MCF 10A (cell line): Measurements from ENCODE around the gene CEPT1. TPM values are rescaled to one million over a fixed set of nuclear protein-coding genes. Genes with fewer than 3 reads are reported as not detected.

Source experiments
- BruUV-seq: library from RNA; stranded (reverse); fragments of 400-500 nt; replicated peaks from 2 replicates; lab custom pipeline; 2021; lab: Mats Ljungman, UMichigan
- CTCF ChIA-PET: fragments of 300-600 bp; sonication (Branson Sonifier 250); formaldehyde crosslinking; extraction: SDS; loops from one replicate; lab custom pipeline; 2021; ENCODE audit warnings: antibody characterized with exemption, inconsistent platforms; lab: Yijun Ruan, JAX
- POLR2A ChIA-PET: fragments of 300-600, 350-650 bp; sonication (Branson Sonifier 250); formaldehyde crosslinking; extraction: SDS; loops from one replicate; lab custom pipeline; 2020; ENCODE audit warnings: antibody characterized with exemption, inconsistent platforms; lab: Yijun Ruan, JAX
- DNase-seq: peaks from one replicate; pipeline ENCODE4 v3.0.0-alpha.2; 2018; ENCODE audit not compliant: unreplicated experiment
- H3K27ac Mint-ChIP-seq: one replicate; pipeline ENCODE4 v1.8.0; 2022; ENCODE audit warnings: mild to moderate bottlenecking, low read depth, mixed read lengths; ENCODE audit not compliant: unreplicated experiment
- H3K27me3 Mint-ChIP-seq: one replicate; pipeline ENCODE4 v1.8.0; 2022; ENCODE audit warnings: mixed read lengths; ENCODE audit not compliant: insufficient read depth, unreplicated experiment
- H3K36me3 Mint-ChIP-seq: one replicate; pipeline ENCODE4 v1.8.0; 2022; ENCODE audit warnings: mild to moderate bottlenecking, moderate library complexity, mixed read lengths; ENCODE audit not compliant: insufficient read depth, unreplicated experiment
- H3K4me1 Mint-ChIP-seq: one replicate; pipeline ENCODE4 v1.8.0; 2022; ENCODE audit warnings: mixed read lengths; ENCODE audit not compliant: insufficient read depth, unreplicated experiment
- H3K4me3 Mint-ChIP-seq: one replicate; pipeline ENCODE4 v1.8.0; 2022; ENCODE audit warnings: mild to moderate bottlenecking, moderate library complexity, mixed read lengths; ENCODE audit not compliant: unreplicated experiment
- H3K9me3 Mint-ChIP-seq: one replicate; pipeline ENCODE4 v1.8.0; 2022; ENCODE audit warnings: mixed read lengths; ENCODE audit not compliant: unreplicated experiment
- CTCF ChIP-seq: fragments of 200-600 bp; IDR thresholded peaks from one replicate; pipeline ENCODE4 v1.8.0; 2022; ENCODE audit warnings: antibody characterized with exemption, mild to moderate bottlenecking; ENCODE audit not compliant: unreplicated experiment
- intact Hi-C: fragments of 100-400 bp; cut with micrococcal nuclease; formaldehyde crosslinking; loops from 2 replicates; pipeline ENCODE4 v1.14.1; 2022
- total RNA-seq: library from RNA; stranded (reverse); gene quantifications from 2 replicates; pipeline ENCODE4 v1.2.3, GENCODE V29; 2022

Gene CEPT1
- total RNA-seq, 1 experiment from 2014 or later = 45.0 TPM

- Mint-ChIP-seq H3K4me3 (no peak overlapping the region), H3K36me3 (peaks cover 89% of the 10 kb centered on the region), H3K27me3 (no peaks in the 10 kb centered on the region), H3K4me1 (no peaks in the 10 kb centered on the region), H3K9me3 (no peaks in the 10 kb centered on the region), H3K27ac (peak overlapping the region; percentile 39)
- intact Hi-C loops = no loop called here
- no peak for TF ChIP-seq CTCF
- no TSS peak for BruUV-seq
- ChIA-PET POLR2A (interaction anchor here (0.6 kb wide), 1 partner anchor 129 kb away, joined by 3 read pairs; no protein-coding TSS in a partner anchor), CTCF (interaction anchor here (0.8 to 1.5 kb wide), 2 partner anchors 9 to 16 kb away, joined by 3 to 6 read pairs; no protein-coding TSS in a partner anchor)
- DNase-seq = no peak
Measured at GRCh38 chr1:111182052-111182451, 42.0 kb downstream of the CEPT1 start.

- intact Hi-C loops = no loop called here
- TF ChIP-seq CTCF = no peak
- Mint-ChIP-seq H3K9me3 (no peaks in the 10 kb centered on the region), H3K36me3 (peaks cover 93% of the 10 kb centered on the region), H3K4me1 (no peaks in the 10 kb centered on the region), H3K4me3 (no peak overlapping the region), H3K27me3 (no peaks in the 10 kb centered on the region), H3K27ac (no peak overlapping the region)
- no TSS peak for BruUV-seq
- ChIA-PET CTCF (interaction anchor here (0.9 to 1.5 kb wide), 2 partner anchors 8 to 10 kb away, joined by 3 to 6 read pairs; no protein-coding TSS in a partner anchor), POLR2A (no interaction called here)
- DNase-seq = no peak
Measured at GRCh38 chr1:111183308-111184069, 43.5 kb downstream of the CEPT1 start.

GRCh38 chr1:111184663-111185062 lies 44.6 kb downstream of the CEPT1 start:
- Mint-ChIP-seq H3K9me3 (no peaks in the 10 kb centered on the region), H3K4me3 (no peak overlapping the region), H3K27ac (no peak overlapping the region), H3K4me1 (no peaks in the 10 kb centered on the region), H3K27me3 (no peaks in the 10 kb centered on the region), H3K36me3 (peaks cover 94% of the 10 kb centered on the region)
- CTCF ChIA-PET = interaction anchor here (0.7 kb wide), 1 partner anchor 1140 kb away, joined by 3 read pairs; no protein-coding TSS in a partner anchor
- BruUV-seq = no TSS peak
- intact Hi-C loops = no loop called here
- POLR2A ChIA-PET = interaction anchor here (0.5 kb wide), 1 partner anchor 240 kb away, joined by 3 read pairs; no protein-coding TSS in a partner anchor
- TF ChIP-seq CTCF = no peak
- DNase-seq = no peak

GRCh38 chr1:111190931-111191451 lies 51.0 kb downstream of the CEPT1 start:
- H3K36me3 Mint-ChIP-seq = peaks cover 42% of the 10 kb centered on the region
- no peak for TF ChIP-seq CTCF
- H3K4me1 Mint-ChIP-seq = peaks cover 11% of the 10 kb centered on the region
- H3K4me3 Mint-ChIP-seq = no peak overlapping the region
- ChIA-PET POLR2A (no interaction called here), CTCF (interaction anchor here (0.6 to 1.5 kb wide), 4 partner anchors 8 to 571 kb away, joined by 3 to 6 read pairs (median 3); no protein-coding TSS in a partner anchor)
- no peaks in the 10 kb centered on the region for H3K9me3 Mint-ChIP-seq
- no peak overlapping the region for H3K27ac Mint-ChIP-seq
- intact Hi-C loops = no loop called here
- no peaks in the 10 kb centered on the region for H3K27me3 Mint-ChIP-seq
- no TSS peak for BruUV-seq
- DNase-seq = no peak
